ENCODE measurements around the gene C2orf92.
"Not testable (repeated sequence)": the region's sequence is repeated elsewhere in the genome, so short reads cannot be mapped to it uniquely, and the experiment has no call there.

Gene C2orf92

GRCh38 chr2:97669448-97669847, at the start of gene C2orf92:
Gene C2orf92, plus strand, starts transcription at chr2:97669713. Its CDS starts 76 bp downstream, at chr2:97669789.
- no peak for DNase-seq (ENCODE audit: low read depth)

GRCh38 chr2:97620492-97620891, 49.0 kb upstream of the C2orf92 start:
- not testable (repeated sequence) for DNase-seq (ENCODE audit: low read depth)

DNA sequence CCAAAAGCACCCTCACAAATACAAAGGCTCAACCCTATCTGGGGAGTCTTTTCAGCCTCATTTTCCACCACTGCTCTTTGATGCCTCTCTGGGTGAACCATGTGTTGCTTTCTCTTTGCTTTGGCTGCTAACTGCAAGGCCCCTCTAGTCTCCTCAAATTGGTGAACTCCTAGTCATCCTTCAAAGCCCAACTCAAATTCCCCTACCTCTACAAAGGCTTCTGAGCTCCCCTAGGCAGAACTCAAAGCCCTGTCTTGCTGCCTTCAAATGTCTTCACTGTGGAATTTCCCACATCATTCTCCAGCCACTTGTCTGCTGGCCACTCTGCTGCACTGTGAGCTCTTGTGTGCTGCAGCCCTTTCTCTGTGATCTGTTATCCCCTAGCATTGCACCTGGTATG, 46.5 kb upstream of the C2orf92 start:
- DNase-seq (ENCODE audit: low read depth): not testable (repeated sequence)

- not testable (repeated sequence) for DNase-seq (ENCODE audit: low read depth)
Measured at GRCh38 chr2:97625354-97626048, 44.0 kb upstream of the C2orf92 start.

DNA sequence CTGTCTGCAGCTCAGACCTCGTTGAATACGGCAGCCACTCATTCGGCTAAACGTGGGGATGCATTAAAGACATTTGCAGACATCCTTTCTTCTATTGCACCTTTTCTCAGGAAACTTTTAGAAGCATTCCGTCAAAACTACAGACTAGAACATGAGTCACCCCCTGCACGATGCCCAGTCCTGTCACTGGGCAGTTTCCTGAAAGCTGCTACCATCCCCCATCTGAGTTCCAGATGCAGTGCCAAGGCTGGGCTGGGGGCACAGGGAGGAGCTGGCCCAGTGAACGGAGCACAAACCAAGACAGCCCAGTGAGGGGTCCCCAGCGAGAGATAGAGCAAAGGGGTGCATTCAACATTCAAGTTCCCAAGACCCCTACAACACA, 43.5 kb upstream of the C2orf92 start:
- not testable (repeated sequence) for DNase-seq (ENCODE audit: low read depth)

GRCh38 chr2:97644023-97644717, 25.3 kb upstream of the C2orf92 start:
- DNase-seq (ENCODE audit: low read depth): no peak

- DNase-seq (ENCODE audit: low read depth): no peak
Measured at GRCh38 chr2:97645112-97645694, 24.3 kb upstream of the C2orf92 start.

DNA sequence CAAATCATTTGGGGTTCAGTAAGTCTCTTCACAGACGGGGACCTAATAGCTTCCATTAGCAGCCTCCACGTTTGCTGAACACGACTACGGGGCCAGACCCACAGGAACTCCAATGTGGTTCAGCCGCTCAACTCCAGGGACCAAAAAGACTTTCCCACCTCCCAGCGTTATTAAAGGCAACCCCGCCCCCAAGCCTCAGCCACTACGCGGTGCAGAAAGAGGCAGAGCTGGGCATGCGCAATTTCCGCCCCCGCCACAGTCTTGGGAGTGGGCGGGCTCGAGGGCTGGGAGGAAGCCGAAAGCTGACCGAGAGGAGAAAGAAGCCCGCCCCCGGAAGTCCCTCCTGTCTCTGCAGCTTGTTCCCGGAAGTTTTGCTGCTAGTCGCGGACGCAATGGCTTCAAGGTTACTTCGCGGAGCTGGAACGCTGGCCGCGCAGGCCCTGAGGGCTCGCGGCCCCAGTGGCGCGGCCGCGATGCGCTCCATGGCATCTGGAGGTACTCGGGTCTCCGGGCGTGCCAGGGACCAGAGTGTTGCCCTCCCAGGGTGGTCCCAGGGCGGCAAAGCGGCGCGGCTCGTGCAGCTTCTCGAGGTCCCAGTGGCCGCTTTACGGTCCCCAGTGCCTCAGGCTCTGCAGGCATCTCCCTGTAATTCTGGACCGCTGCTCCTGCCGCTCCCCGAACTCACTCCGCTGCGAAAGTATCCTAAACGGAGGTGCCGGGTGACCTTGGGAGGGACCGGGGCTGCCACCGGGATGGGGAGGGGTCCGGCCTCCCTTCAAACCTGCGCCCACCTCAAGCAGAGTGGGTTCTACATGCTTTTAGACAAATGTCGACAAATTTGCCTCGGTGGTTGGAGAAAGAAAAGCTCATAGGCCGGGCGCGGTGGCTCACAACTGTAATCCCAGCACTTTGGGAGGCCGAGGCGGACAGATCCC, 23.6 kb upstream of the C2orf92 start, which contains the start of gene COX5B:
Gene COX5B (plus strand): TSS at position 368 of the 935 bp plus-strand sequence. CDS start 25 bp downstream, at position 393.
- peak; percentile 89 for DNase-seq (ENCODE audit: low read depth)

DNA sequence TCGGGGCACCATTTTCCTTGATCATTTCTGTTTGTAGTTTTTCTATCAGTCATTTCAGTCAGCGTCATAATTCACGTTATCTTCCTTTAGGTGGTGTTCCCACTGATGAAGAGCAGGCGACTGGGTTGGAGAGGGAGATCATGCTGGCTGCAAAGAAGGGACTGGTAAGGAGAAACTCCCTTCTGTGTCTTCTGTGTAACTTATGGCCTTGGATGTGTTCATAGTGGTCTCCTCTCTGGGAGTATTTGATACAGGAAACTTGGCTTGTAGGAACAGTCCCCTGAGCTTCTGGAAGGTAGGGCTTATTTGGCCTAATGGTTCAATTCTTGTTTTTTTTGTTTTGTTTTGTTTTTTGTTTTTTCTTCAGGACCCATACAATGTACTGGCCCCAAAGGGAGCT, 22.5 kb upstream of the C2orf92 start:
- no peak for DNase-seq (ENCODE audit: low read depth)

GRCh38 chr2:97651114-97651513, 18.4 kb upstream of the C2orf92 start:
- no peak for DNase-seq (ENCODE audit: low read depth)

DNA sequence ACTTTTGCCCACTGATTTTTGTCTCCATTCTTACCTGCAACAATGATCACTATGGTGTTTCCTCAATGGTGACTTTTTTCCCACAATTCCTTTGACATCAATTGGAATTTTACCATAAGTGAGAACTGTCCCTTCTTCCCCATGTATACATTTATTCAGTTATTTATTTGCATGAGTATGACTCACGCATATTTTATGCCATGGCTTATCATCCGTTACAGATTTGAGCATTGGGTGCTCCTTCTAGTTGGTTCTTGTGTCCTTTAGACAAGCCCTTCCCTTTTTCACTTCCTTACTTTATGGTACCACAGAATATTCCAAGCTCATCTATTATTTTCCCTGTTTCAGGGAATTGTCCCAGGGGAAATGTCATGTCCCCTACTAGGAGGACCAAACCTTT, 16.0 kb upstream of the C2orf92 start:
- no peak for DNase-seq (ENCODE audit: low read depth)

DNA sequence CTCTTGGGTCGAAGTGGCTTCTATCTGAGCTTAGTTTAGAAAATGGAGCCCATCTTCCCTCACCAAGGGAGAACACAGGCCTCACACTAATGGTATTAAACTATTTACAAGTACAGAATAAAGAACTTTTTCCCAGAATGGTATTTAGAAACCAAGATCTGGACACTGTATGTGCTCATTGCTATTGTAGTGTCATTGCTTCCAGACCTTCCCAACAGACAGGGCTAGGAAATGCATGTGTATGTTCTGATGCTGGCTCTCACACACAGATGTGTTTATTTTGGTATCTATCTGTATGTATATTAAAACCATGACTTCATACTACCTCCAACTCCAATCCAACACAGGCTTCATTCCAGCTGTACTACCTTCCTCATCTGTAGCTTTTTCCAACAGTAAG, 15.6 kb upstream of the C2orf92 start:
- DNase-seq (ENCODE audit: low read depth): no peak

- DNase-seq (ENCODE audit: low read depth): no peak
Measured at GRCh38 chr2:97654309-97654708, 15.2 kb upstream of the C2orf92 start.

DNA sequence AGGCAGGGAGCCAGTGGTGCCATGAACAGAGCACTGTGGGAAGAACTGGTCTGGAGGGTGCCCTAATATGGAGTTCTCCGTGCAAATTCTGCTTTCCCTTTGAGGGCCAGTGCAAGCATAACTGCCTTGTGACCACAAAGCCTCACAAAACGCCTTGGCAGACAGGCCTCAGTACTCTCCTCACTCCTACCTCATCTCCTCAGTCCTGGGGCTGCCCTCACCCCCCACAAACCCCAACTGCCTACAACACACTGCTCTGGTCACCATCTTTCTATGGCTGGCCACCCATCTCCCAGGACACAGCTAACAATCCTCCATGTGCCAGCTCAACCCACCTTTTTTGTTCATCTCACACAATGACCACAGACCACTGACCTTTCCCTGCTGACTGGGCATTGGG, 14.7 kb upstream of the C2orf92 start:
- DNase-seq (ENCODE audit: low read depth): no peak

DNA sequence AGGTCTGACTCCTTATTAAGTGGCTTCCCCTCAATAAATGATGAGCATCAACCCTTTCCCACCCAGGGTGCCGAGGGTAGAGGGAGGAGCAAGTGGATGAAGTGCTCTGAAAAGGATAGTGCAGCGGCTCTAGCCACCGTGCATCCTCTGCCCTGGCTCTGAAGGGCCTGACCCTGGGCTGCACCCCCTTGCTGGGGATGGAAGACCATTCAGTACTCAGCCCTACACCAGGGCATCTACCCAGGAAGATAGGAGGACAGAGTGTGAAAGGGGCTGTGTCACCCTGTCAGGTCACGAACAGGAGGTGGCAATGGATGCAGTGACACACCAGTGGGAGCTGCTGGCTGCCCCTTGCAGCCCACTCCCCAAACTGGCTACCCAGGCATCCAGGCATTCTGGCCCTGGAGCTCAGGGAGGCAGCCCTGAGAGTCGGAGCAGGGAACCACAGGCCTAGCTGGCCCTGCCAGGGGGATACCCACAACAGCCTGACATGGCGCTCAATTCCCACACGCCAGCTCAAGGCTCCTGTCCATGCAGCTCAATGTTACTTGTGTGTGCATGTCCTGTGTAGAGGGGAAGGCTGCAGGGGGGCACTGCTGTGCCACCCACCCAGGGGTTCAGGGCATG, 13.3 kb upstream of the C2orf92 start:
- no peak for DNase-seq (ENCODE audit: low read depth)

DNA sequence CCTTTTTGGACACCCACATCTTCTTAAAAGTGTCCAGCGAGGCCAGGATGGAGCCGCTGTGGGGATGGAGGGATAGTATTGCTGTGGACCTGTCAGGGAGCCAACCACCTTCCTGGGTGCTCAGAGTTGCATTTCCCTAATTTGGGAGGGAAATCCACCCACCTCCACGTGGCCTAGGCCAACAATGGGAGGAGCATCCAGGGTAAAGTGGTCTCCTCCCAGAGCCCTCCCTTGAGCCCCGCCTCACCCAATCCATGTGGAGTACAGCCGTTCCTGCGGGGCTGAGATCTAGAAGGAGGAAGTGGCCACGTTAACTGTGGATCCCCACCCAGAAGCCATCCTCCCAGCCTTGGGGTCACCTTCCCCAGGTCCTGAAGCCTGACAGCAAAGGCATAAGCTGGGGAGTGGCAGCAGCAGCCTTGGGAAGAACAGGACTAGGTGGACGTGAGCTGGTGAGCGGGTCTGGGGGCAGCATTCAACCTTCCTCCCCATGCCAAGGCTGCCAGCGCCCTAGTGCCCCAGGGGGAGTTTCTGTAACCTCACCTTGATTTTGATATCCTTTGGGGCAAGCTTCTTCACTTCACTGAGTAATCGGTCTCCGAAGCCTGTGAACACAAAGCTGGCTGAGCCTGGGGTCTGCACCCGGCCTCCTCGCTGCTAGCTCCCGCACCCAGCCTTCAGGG, 12.5 kb upstream of the C2orf92 start:
- no peak for DNase-seq (ENCODE audit: low read depth)

GRCh38 chr2:97657986-97658690, 11.4 kb upstream of the C2orf92 start:
- no peak for DNase-seq (ENCODE audit: low read depth)

DNA sequence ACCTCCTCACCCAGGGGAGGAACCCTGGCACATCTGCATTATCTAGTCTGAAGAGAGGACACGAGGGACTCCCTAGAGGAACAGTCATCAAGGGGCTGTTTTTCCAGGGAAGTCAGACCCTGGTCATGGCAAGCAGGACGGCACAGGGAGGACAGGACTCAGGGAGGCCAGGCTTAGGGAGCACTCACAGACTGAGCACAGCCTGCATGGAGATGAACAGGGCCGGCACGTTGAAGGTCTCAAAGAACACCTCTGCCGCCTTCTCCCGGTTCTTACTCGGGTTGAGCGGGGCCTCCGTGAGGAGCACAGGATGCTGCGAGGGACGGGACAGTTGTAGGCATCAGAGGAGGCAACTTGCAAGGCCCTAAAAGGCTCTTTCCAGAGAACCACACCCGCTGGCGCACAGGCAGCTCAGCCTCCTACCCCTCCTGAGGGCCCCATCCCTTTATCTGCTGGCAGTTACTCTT, 10.8 kb upstream of the C2orf92 start:
- DNase-seq (ENCODE audit: low read depth): no peak

DNA sequence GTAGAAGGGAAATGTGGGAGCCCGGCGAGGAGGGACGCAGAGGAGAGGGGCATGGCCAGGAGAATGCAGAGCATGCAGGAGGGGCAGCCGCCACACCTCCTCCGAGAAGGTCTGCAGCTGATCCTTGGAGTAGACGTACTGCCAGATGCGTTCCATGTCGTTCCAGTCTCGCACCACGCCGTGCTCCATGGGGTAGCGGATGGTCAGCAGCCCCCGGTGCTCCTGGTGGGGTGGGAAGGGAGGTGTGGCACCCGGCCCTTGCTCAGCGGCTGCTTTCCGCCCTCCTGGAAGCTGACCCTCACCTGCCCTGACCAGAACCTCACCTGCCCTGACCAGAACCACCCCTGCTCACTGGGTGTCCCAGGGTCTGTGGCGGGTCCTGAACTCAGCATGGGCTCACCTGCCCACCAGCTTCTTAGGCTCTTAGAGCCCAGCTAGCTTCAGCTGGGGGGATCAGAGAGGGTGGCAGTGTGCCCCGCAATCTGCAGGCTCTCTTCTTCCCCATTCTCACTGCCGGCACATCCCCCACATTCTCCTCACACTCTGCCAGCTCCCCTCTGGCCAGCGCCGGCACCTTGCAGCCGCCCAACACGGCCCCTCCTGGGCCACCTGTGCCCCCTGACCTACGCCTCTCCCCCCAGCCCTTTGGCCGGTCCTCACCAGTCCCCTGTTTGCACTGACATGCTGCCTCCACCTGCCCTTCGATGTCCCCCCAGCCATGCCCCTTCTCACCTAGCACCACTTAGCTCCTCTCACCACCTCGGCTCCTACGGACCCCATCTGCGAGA, 10.1 kb upstream of the C2orf92 start:
- DNase-seq (ENCODE audit: low read depth): no peak

All from GM04504 (cell line).